ENCODE measurements around the gene UTP25.
"Not testable (repeated sequence)": the region's sequence is repeated elsewhere in the genome, so short reads cannot be mapped to it uniquely, and the experiment has no call there.

Gene UTP25

GRCh38 chr1:209786146-209786545, 41.6 kb upstream of the UTP25 start:
- H3K27ac ChIP-seq = no peak overlapping the region; the same call in 1 of the 2 replicates
- TF ChIP-seq ZFX (IDR thresholded peaks at IDR 0.05) (no peak), CTCF (conservative IDR thresholded peaks at IDR 0.05) (no peak)

GRCh38 chr1:209787551-209787950, 40.2 kb upstream of the UTP25 start:
- H3K27ac ChIP-seq = peak overlapping the region; percentile 72; the same call in 1 of the 2 replicates

GRCh38 chr1:209789245-209789644, 38.5 kb upstream of the UTP25 start:
- H3K27ac ChIP-seq = peak overlapping the region; percentile 72; the same call in 1 of the 2 replicates
- TF ChIP-seq CTCF (conservative IDR thresholded peaks at IDR 0.05) (no peak), ZFX (IDR thresholded peaks at IDR 0.05) (no peak)

More at GRCh38 chr1:209787551-209787950, 40.2 kb upstream of the UTP25 start:
- TF ChIP-seq CTCF (conservative IDR thresholded peaks at IDR 0.05) = no peak
- no peak for TF ChIP-seq ZFX (IDR thresholded peaks at IDR 0.05)

GRCh38 chr1:209790286-209791193, 37.2 kb upstream of the UTP25 start:
- TF ChIP-seq ZFX (IDR thresholded peaks at IDR 0.05) (no peak), CTCF (conservative IDR thresholded peaks at IDR 0.05) (no peak)
- H3K27ac ChIP-seq = no peak overlapping the region

GRCh38 chr1:209791920-209792319, 35.9 kb upstream of the UTP25 start:
- TF ChIP-seq ZFX (IDR thresholded peaks at IDR 0.05) = no peak
- TF ChIP-seq CTCF (conservative IDR thresholded peaks at IDR 0.05) = no peak
- H3K27ac ChIP-seq = no peak overlapping the region

GRCh38 chr1:209793711-209794110, 34.1 kb upstream of the UTP25 start:
- not testable (repeated sequence) for H3K27ac ChIP-seq

GRCh38 chr1:209797978-209798639, 29.7 kb upstream of the UTP25 start:
- TF ChIP-seq CTCF (conservative IDR thresholded peaks at IDR 0.05) (no peak; the same call in 1 of the 2 replicates), ZFX (IDR thresholded peaks at IDR 0.05) (no peak)
- no peak overlapping the region for H3K27ac ChIP-seq

All from C4-2B (cell line).